ENCODE results near the gene ITIH6. TPM values are rescaled to one million over a fixed set of nuclear protein-coding genes. Genes with fewer than 3 reads are reported as not detected.
"Not testable (repeated sequence)": the region's sequence is repeated elsewhere in the genome, so short reads cannot be mapped to it uniquely, and the experiment has no call there.

Gene ITIH6, protein sequence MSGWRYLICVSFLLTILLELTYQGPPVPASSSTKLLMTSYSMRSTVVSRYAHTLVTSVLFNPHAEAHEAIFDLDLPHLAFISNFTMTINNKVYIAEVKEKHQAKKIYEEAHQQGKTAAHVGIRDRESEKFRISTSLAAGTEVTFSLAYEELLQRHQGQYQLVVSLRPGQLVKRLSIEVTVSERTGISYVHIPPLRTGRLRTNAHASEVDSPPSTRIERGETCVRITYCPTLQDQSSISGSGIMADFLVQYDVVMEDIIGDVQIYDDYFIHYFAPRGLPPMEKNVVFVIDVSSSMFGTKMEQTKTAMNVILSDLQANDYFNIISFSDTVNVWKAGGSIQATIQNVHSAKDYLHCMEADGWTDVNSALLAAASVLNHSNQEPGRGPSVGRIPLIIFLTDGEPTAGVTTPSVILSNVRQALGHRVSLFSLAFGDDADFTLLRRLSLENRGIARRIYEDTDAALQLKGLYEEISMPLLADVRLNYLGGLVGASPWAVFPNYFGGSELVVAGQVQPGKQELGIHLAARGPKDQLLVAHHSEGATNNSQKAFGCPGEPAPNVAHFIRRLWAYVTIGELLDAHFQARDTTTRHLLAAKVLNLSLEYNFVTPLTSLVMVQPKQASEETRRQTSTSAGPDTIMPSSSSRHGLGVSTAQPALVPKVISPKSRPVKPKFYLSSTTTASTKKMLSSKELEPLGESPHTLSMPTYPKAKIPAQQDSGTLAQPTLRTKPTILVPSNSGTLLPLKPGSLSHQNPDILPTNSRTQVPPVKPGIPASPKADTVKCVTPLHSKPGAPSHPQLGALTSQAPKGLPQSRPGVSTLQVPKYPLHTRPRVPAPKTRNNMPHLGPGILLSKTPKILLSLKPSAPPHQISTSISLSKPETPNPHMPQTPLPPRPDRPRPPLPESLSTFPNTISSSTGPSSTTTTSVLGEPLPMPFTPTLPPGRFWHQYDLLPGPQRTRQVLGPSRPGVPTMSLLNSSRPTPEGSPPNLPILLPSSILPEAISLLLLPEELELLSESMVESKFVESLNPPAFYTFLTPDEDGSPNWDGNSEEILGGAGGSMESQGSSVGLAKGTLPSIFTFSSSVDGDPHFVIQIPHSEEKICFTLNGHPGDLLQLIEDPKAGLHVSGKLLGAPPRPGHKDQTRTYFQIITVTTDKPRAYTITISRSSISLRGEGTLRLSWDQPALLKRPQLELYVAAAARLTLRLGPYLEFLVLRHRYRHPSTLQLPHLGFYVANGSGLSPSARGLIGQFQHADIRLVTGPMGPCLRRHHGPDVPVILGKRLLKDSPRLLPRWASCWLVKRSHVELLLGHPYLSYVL
- not detected for total RNA-seq

GRCh38 chrX:54798137-54798536 is at the start of gene ITIH6:
ITIH6 (minus strand) TSS chrX:54798255; CDS start chrX:54798210, 45 bp downstream.
- Mint-ChIP-seq H3K36me3 (no peaks in the 10 kb centered on the region), H3K4me1 (no peaks in the 10 kb centered on the region), H3K27me3 (no peaks in the 10 kb centered on the region), H3K27ac (no peak within 1 kb of the TSS), H3K9me3 (no peaks in the 10 kb centered on the region), H3K4me3 (no peak within 1 kb of the TSS)
- DNase-seq, result no peak

GRCh38 chrX:54847700-54848099 is 49.6 kb upstream of the ITIH6 start:
- H3K36me3 Mint-ChIP-seq, H3K4me1 Mint-ChIP-seq, H3K27ac Mint-ChIP-seq, H3K9me3 Mint-ChIP-seq, H3K4me3 Mint-ChIP-seq, DNase-seq, H3K27me3 Mint-ChIP-seq: not testable (repeated sequence)

DNA sequence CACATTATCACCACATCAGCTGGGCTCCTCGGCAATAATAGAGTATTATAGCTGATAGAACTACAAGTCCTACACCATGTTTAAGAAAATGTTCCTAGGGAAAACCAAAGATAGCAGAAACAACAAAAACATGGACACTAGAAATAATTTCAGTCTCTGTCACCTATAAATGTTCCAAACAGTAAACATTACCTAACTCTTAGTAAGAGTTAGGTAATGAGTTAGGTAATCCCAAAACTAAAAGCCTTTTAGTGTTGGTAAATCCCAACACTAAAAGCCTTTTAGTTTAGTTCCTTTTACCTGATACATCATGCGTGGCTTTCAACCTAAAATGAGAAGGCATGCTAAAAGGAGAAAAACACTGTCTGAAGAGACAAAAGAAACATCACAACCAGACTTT is 45.0 kb upstream of the ITIH6 start:
- H3K27me3 Mint-ChIP-seq, result peaks cover 6% of the 10 kb centered on the region
- H3K27ac Mint-ChIP-seq, result no peak overlapping the region
- no peak for DNase-seq
- no peaks in the 10 kb centered on the region for H3K36me3 Mint-ChIP-seq
- no peaks in the 10 kb centered on the region for H3K4me1 Mint-ChIP-seq
- no peaks in the 10 kb centered on the region for H3K9me3 Mint-ChIP-seq
- H3K4me3 Mint-ChIP-seq, result no peak overlapping the region

DNA sequence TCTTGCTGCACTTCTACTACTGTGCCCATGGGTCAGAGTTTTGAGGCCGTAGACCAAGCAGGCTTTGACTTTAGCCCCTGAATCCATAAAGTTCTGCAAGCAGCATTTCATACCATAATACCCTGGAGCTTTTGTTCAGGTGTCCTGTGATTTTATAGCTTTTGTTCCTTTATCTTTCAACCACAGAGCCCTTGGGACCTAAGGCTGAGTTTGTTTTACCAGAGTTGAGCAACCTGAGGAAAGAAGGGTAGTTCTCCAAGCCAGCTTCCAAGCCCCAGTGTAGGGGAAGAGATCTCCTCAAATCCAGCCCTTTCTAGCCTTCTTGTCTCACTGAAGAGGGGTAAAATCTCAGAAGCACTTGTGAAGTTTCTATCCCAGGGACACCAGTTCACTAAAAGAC is 44.6 kb upstream of the ITIH6 start:
- no peak for DNase-seq
- Mint-ChIP-seq H3K9me3 (no peaks in the 10 kb centered on the region), H3K4me3 (no peak overlapping the region), H3K4me1 (no peaks in the 10 kb centered on the region), H3K36me3 (no peaks in the 10 kb centered on the region), H3K27me3 (peaks cover 10% of the 10 kb centered on the region), H3K27ac (no peak overlapping the region)

DNA sequence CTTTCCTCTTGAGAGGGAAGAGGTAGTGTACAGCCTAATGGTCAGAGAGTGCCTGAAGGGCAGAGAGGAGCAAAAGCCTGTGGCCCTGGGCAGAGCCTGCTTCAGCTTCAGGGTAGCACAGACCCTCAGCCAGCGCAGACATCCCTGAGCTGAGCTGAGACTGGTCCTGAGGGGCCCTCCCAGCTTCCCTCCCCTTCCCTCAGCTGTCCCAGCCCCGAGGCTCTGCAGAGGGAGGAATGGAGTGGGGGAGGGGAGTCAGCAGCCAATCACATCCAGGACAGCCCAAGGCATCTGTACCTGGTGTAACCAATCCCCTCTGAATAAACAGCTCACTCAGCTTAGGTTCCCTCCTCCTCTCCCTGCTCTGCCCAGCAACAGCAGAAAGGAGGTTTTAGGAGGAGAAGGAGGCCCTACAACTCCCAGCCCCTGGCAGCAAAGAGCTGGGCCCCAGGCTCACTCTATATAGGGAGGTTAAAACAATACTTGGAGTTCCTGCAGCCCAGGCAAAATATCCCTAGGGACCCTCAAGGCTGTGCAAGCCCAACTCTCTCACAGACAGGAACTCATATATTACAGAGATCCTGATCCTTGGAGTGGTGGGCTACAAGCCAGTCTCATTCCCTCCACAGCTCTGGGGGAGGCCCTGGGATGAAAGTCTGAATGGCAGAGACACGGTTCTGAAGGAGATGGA is 43.3 kb upstream of the ITIH6 start:
- not testable (repeated sequence) for H3K4me3 Mint-ChIP-seq, H3K4me1 Mint-ChIP-seq
- H3K27me3 Mint-ChIP-seq, result peaks cover 14% of the 10 kb centered on the region

GRCh38 chrX:54838583-54838982 is 40.5 kb upstream of the ITIH6 start:
- Mint-ChIP-seq H3K9me3 (peaks cover 1% of the 10 kb centered on the region), H3K4me1 (no peaks in the 10 kb centered on the region), H3K36me3 (no peaks in the 10 kb centered on the region), H3K27me3 (peaks cover 14% of the 10 kb centered on the region), H3K27ac (no peak overlapping the region), H3K4me3 (no peak overlapping the region)
- no peak for DNase-seq

More for the DNA sequence above, 43.3 kb upstream of the ITIH6 start:
- not testable (repeated sequence) for H3K9me3 Mint-ChIP-seq, DNase-seq, H3K27ac Mint-ChIP-seq, H3K36me3 Mint-ChIP-seq

DNA sequence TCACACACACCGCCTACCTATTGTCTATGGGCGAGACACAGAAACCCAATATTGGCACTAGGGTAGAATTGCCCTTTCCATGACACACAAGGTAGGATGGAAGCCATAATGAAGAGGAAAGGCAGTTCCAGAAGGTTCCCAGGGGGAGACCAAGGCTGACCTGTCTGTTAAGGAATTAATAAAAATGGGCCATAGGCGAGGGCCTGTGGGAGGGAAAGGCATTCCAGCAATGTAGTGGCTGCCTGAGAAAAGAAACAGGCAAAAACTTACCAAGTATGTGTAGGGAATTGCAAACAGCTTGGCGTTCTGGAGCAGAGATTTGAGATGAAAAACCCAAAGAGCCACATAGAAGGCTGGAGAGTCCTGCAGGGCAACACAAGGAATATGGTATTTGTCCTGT is 28.5 kb upstream of the ITIH6 start:
- no peaks in the 10 kb centered on the region for H3K4me1 Mint-ChIP-seq
- no peaks in the 10 kb centered on the region for H3K9me3 Mint-ChIP-seq
- H3K4me3 Mint-ChIP-seq, result no peak overlapping the region
- H3K27me3 Mint-ChIP-seq, result no peaks in the 10 kb centered on the region
- H3K36me3 Mint-ChIP-seq, result no peaks in the 10 kb centered on the region
- H3K27ac Mint-ChIP-seq, result no peak overlapping the region
- no peak for DNase-seq

- no peak for DNase-seq
- no peaks in the 10 kb centered on the region for H3K9me3 Mint-ChIP-seq
- H3K4me3 Mint-ChIP-seq, result no peak overlapping the region
- H3K4me1 Mint-ChIP-seq, result no peaks in the 10 kb centered on the region
- H3K27me3 Mint-ChIP-seq, result no peaks in the 10 kb centered on the region
- H3K27ac Mint-ChIP-seq, result no peak overlapping the region
- H3K36me3 Mint-ChIP-seq, result no peaks in the 10 kb centered on the region
Measured at GRCh38 chrX:54825716-54826438, 27.8 kb upstream of the ITIH6 start.

- H3K4me3 Mint-ChIP-seq, result no peak overlapping the region
- DNase-seq, result no peak
- H3K4me1 Mint-ChIP-seq, result no peaks in the 10 kb centered on the region
- H3K27ac Mint-ChIP-seq, result no peak overlapping the region
- no peaks in the 10 kb centered on the region for H3K36me3 Mint-ChIP-seq
- no peaks in the 10 kb centered on the region for H3K27me3 Mint-ChIP-seq
- H3K9me3 Mint-ChIP-seq, result no peaks in the 10 kb centered on the region
Measured at GRCh38 chrX:54824722-54825121, 26.7 kb upstream of the ITIH6 start.

DNA sequence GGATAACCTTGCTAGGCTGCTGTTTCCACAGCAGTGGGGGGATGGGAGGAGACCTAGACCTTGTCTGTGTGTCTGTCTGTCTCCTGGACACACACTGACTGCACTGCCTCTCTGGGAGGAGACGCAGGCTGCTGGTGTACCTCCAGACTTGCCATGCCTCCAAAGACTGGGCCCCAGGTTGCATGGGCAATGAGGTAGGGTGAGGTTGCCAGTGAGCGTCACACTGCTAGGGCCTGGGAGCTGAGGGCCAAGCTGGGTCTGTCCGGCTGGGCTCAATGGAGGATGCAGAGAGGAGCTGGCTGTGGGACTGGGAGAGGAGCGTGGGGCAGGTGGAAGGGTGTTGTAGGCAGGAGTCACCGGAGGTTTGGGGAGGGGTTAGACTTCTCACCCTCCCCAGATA is 26.1 kb upstream of the ITIH6 start:
- Mint-ChIP-seq H3K9me3 (no peaks in the 10 kb centered on the region), H3K36me3 (no peaks in the 10 kb centered on the region), H3K4me1 (no peaks in the 10 kb centered on the region), H3K4me3 (no peak overlapping the region), H3K27ac (no peak overlapping the region), H3K27me3 (no peaks in the 10 kb centered on the region)
- no peak for DNase-seq

- no peak overlapping the region for H3K4me3 Mint-ChIP-seq
- no peaks in the 10 kb centered on the region for H3K9me3 Mint-ChIP-seq
- H3K27ac Mint-ChIP-seq, result no peak overlapping the region
- DNase-seq, result no peak
- no peaks in the 10 kb centered on the region for H3K27me3 Mint-ChIP-seq
- H3K36me3 Mint-ChIP-seq, result peaks cover 1% of the 10 kb centered on the region
- peaks cover 2% of the 10 kb centered on the region for H3K4me1 Mint-ChIP-seq
Measured at GRCh38 chrX:54821310-54821709, 23.3 kb upstream of the ITIH6 start.

GRCh38 chrX:54820737-54821136 is 22.7 kb upstream of the ITIH6 start:
- H3K36me3 Mint-ChIP-seq, result peaks cover 2% of the 10 kb centered on the region
- H3K4me1 Mint-ChIP-seq, result peaks cover 2% of the 10 kb centered on the region
- no peak for DNase-seq
- no peak overlapping the region for H3K4me3 Mint-ChIP-seq
- no peaks in the 10 kb centered on the region for H3K27me3 Mint-ChIP-seq
- no peak overlapping the region for H3K27ac Mint-ChIP-seq
- no peaks in the 10 kb centered on the region for H3K9me3 Mint-ChIP-seq

GRCh38 chrX:54819201-54819600 is 21.1 kb upstream of the ITIH6 start:
- peaks cover 2% of the 10 kb centered on the region for H3K4me1 Mint-ChIP-seq
- H3K27ac Mint-ChIP-seq, result no peak overlapping the region
- H3K36me3 Mint-ChIP-seq, result peaks cover 2% of the 10 kb centered on the region
- no peak overlapping the region for H3K4me3 Mint-ChIP-seq
- DNase-seq, result no peak
- no peaks in the 10 kb centered on the region for H3K27me3 Mint-ChIP-seq
- H3K9me3 Mint-ChIP-seq, result no peaks in the 10 kb centered on the region

GRCh38 chrX:54818221-54818620 is 20.2 kb upstream of the ITIH6 start:
- H3K9me3 Mint-ChIP-seq, result no peaks in the 10 kb centered on the region
- no peak for DNase-seq
- H3K27ac Mint-ChIP-seq, result no peak overlapping the region
- peaks cover 2% of the 10 kb centered on the region for H3K4me1 Mint-ChIP-seq
- H3K36me3 Mint-ChIP-seq, result peaks cover 2% of the 10 kb centered on the region
- H3K27me3 Mint-ChIP-seq, result no peaks in the 10 kb centered on the region
- no peak overlapping the region for H3K4me3 Mint-ChIP-seq

All from activated naive CD8-positive, alpha-beta T cell treated with anti-CD3 and anti-CD28 coated beads for 36 hours (primary cell).